Measurements from ENCODE around the gene FAM50B. TPM values are rescaled to one million over a fixed set of nuclear protein-coding genes. Genes with fewer than 3 reads are reported as not detected.

The FAM50B gene
- total and polyA plus RNA-seq, 10 donors: 6.6 to 13.3 (median 9.0) TPM

DNA sequence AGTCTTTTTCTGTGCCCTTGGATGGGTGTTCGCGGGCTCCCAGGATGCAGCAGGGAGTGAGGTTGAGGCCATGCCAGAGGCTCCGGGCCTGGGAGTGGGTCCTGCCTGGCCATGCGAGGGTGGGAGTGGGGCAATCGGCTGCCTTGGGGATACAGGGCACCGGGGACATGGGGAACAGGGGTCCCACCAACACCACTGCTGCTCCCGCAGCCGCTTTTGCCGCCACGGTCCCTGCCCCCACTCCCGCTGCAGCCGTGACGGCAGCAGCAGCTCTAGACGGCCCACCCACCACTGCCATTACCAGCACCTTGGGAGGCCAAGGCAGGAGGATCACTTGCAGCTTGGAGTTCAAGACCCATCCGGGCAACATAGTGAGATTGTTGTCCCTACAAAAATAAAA lies 35.3 kb upstream of the FAM50B start:
- Histone ChIP-seq H3K27me3 (replicated peaks in 1 of 7) (no peaks in the 10 kb centered on the region), H3K4me3 (no peak overlapping the region), H3K4me1 (peaks cover 0 to 27% (median 10%) of the 10 kb centered on the region in 6 donors), H3K27ac (no peak overlapping the region), H3K9me3 (no peaks in the 10 kb centered on the region), H3K36me3 (no peaks in the 10 kb centered on the region)
- DNase-seq: no peak
- TF ChIP-seq POLR2A (IDR thresholded peaks at IDR 0.05) (no peak), POLR2AphosphoS5 (IDR thresholded peaks at IDR 0.05) (no peak)
- TF ChIP-seq, protein P1, sequence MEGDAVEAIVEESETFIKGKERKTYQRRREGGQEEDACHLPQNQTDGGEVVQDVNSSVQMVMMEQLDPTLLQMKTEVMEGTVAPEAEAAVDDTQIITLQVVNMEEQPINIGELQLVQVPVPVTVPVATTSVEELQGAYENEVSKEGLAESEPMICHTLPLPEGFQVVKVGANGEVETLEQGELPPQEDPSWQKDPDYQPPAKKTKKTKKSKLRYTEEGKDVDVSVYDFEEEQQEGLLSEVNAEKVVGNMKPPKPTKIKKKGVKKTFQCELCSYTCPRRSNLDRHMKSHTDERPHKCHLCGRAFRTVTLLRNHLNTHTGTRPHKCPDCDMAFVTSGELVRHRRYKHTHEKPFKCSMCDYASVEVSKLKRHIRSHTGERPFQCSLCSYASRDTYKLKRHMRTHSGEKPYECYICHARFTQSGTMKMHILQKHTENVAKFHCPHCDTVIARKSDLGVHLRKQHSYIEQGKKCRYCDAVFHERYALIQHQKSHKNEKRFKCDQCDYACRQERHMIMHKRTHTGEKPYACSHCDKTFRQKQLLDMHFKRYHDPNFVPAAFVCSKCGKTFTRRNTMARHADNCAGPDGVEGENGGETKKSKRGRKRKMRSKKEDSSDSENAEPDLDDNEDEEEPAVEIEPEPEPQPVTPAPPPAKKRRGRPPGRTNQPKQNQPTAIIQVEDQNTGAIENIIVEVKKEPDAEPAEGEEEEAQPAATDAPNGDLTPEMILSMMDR (IDR thresholded peaks at IDR 0.05 in 8 of 11, conservative IDR thresholded peaks at IDR 0.05 in 3 of 11): no peak
- intact Hi-C loops (cut with DNase I; ENCODE audit: low total_unique reads): no loop called here
- 92 to 97% (median 95%) methylated on average over 14 to 15 of the region's 15 CpGs for WGBS, 5 donors

GRCh38 chr6:3814539-3814938 lies 34.6 kb upstream of the FAM50B start:
- no peaks in the 10 kb centered on the region for H3K36me3 ChIP-seq
- TF ChIP-seq POLR2AphosphoS5 (IDR thresholded peaks at IDR 0.05) (no peak), POLR2A (IDR thresholded peaks at IDR 0.05) (no peak)
- TF ChIP-seq, protein P1 (IDR thresholded peaks at IDR 0.05 in 8 of 11, conservative IDR thresholded peaks at IDR 0.05 in 3 of 11): no peak
- H3K27ac ChIP-seq: no peak overlapping the region
- WGBS, 5 donors: 86 to 94% (median 90%) methylated on average over 2 of the region's 2 CpGs
- H3K9me3 ChIP-seq: no peaks in the 10 kb centered on the region
- no peaks in the 10 kb centered on the region for H3K27me3 ChIP-seq (replicated peaks in 1 of 7)
- peaks cover 0 to 24% (median 10%) of the 10 kb centered on the region in 6 donors for H3K4me1 ChIP-seq
- no peak overlapping the region for H3K4me3 ChIP-seq
- DNase-seq: no peak
- intact Hi-C loops (cut with DNase I; ENCODE audit: low total_unique reads): no loop called here

- Histone ChIP-seq H3K36me3 (no peaks in the 10 kb centered on the region), H3K4me1 (peaks cover 0 to 20% (median 10%) of the 10 kb centered on the region in 6 donors), H3K27me3 (replicated peaks in 1 of 7) (no peaks in the 10 kb centered on the region), H3K9me3 (no peaks in the 10 kb centered on the region), H3K4me3 (no peak overlapping the region), H3K27ac (no peak overlapping the region)
- DNase-seq: no peak
- 83 to 96% (median 90%) methylated on average over 2 of the region's 2 CpGs for WGBS, 5 donors
- TF ChIP-seq POLR2A (IDR thresholded peaks at IDR 0.05) (no peak), POLR2AphosphoS5 (IDR thresholded peaks at IDR 0.05) (no peak)
- TF ChIP-seq, protein P1 (IDR thresholded peaks at IDR 0.05 in 8 of 11, conservative IDR thresholded peaks at IDR 0.05 in 3 of 11): no peak
- intact Hi-C loops (cut with DNase I; ENCODE audit: low total_unique reads): no loop called here
Observed at GRCh38 chr6:3816251-3816650, 32.9 kb upstream of the FAM50B start.

DNA sequence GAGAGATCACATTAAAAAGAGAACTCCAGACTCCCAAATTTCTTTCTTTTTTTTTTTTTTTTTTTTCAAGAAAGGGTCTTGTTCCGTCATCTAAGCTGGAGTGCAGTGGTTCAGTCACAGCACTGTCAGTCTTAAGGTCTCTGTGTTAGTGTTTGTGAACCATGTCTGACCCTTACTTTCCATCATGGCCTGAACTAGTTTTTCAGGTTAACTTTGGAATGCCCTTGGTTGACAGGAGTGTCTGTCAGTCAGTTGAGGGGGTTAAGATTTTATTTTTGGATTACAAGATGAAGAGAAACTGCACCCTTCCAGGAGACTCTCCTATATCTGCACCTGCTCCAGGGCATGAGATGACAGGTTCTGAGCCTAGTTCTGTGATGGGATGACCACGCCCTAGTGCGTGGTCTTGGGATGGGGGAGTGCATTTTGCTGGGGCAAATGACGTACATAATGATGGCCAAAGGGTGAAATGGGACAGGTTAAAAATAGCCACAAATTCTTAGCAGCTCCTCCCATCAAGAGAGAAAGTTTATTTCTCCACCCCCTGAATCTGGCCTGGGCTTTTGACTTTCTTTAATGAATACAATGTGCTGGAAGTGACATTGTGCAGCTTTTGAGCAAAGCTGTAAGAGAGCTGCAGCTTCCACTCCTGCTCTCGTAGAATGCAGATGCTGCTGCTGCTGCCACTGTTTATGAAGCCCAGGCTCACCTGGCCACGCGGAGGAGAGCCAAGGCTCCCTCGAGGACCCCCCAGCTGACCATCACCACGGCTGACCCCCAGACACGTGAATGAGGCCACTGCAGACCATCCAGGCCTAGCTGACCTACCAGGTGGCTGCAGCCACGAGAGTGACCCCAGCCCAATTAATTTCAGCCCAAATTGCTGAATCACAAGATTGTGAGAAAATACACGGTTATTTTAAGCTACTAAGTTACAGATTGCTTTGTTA lies 29.7 kb upstream of the FAM50B start:
- no peak for TF ChIP-seq POLR2A (IDR thresholded peaks at IDR 0.05)
- TF ChIP-seq, protein P1 (IDR thresholded peaks at IDR 0.05 in 8 of 11, conservative IDR thresholded peaks at IDR 0.05 in 3 of 11): no peak
- TF ChIP-seq POLR2AphosphoS5 (IDR thresholded peaks at IDR 0.05): no peak
- 84 to 91% (median 86%) methylated on average over 12 of the region's 12 CpGs for WGBS, 5 donors

More for the DNA sequence above, 29.7 kb upstream of the FAM50B start:
- Histone ChIP-seq H3K36me3 (no peaks in the 10 kb centered on the region), H3K27ac (no peak overlapping the region), H3K4me3 (no peak overlapping the region), H3K9me3 (no peaks in the 10 kb centered on the region), H3K4me1 (no peaks in the 10 kb centered on the region), H3K27me3 (replicated peaks in 1 of 7) (no peaks in the 10 kb centered on the region)
- DNase-seq: no peak
- intact Hi-C loops (cut with DNase I; ENCODE audit: low total_unique reads): no loop called here

Data from spleen (tissue), 11 donors.